Caco-2 (cell line): ENCODE measurements around the gene MYO7B. TPM values are rescaled to one million over a fixed set of nuclear protein-coding genes. Genes with fewer than 3 reads are reported as not detected.

Source experiments
- BruUV-seq: library from RNA; stranded (reverse); fragments of 400-500 nt; replicated peaks from 2 replicates; lab custom pipeline; 2021; lab: Mats Ljungman, UMichigan
- CTCF ChIA-PET: fragments of 300-600 bp; sonication (Branson Sonifier 250); formaldehyde crosslinking; loops from one replicate; lab custom pipeline; 2022; ENCODE audit warnings: antibody characterized with exemption; lab: Charles Lee
- POLR2A ChIA-PET: fragments of 300-600 bp; sonication (Branson Sonifier 250); formaldehyde crosslinking; loops from one replicate; lab custom pipeline; 2022; ENCODE audit warnings: antibody characterized with exemption; lab: Charles Lee
- DNase-seq, 2 experiments: peaks; one replicate each; pipeline versions ENCODE4 v3.0.0 to v3.0.0-alpha.2; 2020 to 2022
- H3K27me3 ChIP-seq: replicated peaks from 2 replicates; pipeline ENCODE4 v1.6.0; 2011; ENCODE audit warnings: low read length; ENCODE audit not compliant: control insufficient read depth, insufficient read depth
- H3K36me3 ChIP-seq: 2 replicates; pipeline ENCODE4 v1.5.1; 2011; ENCODE audit warnings: low read length; ENCODE audit not compliant: control insufficient read depth, insufficient read depth
- H3K4me1 ChIP-seq: fragments of 250-450 bp; sonication (Bioruptor Pico); 2 replicates; pipeline ENCODE4 v1.5.1; 2020; ENCODE audit warnings: mild to moderate bottlenecking
- H3K4me3 ChIP-seq: 2 replicates; pipeline ENCODE4 v1.5.1; 2011; ENCODE audit warnings: low read depth, mild to moderate bottlenecking, control low read depth, low read length
- H3K9me3 ChIP-seq: fragments of 250-450 bp; sonication (Bioruptor Pico); 2 replicates; pipeline ENCODE4 v1.5.1; 2020; ENCODE audit warnings: mild to moderate bottlenecking, moderate library complexity
- H3K27ac Mint-ChIP-seq: one replicate; pipeline ENCODE4 v1.8.0; 2022; ENCODE audit warnings: mixed read lengths; ENCODE audit not compliant: unreplicated experiment
- H3K27me3 Mint-ChIP-seq: one replicate; pipeline ENCODE4 v1.8.0; 2022; ENCODE audit warnings: mixed read lengths; ENCODE audit not compliant: insufficient read depth, unreplicated experiment
- H3K36me3 Mint-ChIP-seq: one replicate; pipeline ENCODE4 v1.8.0; 2022; ENCODE audit warnings: mild to moderate bottlenecking, mixed read lengths; ENCODE audit not compliant: insufficient read depth, unreplicated experiment
- H3K4me1 Mint-ChIP-seq: one replicate; pipeline ENCODE4 v1.8.0; 2022; ENCODE audit warnings: low read depth, mixed read lengths; ENCODE audit not compliant: unreplicated experiment
- H3K4me3 Mint-ChIP-seq: one replicate; pipeline ENCODE4 v1.8.0; 2022; ENCODE audit warnings: mild to moderate bottlenecking, moderate library complexity, mixed read lengths; ENCODE audit not compliant: unreplicated experiment
- H3K9me3 Mint-ChIP-seq: one replicate; pipeline ENCODE4 v1.8.0; 2022; ENCODE audit warnings: mixed read lengths; ENCODE audit not compliant: unreplicated experiment
- intact Hi-C: fragments of 100-400 bp; cut with micrococcal nuclease; formaldehyde crosslinking; loops from one replicate; pipeline ENCODE4 v1.10.0; 2022; ENCODE audit not compliant: unreplicated experiment
- total RNA-seq: library from RNA; stranded (reverse); gene quantifications from 2 replicates; pipeline ENCODE4 v1.2.3, GENCODE V29; 2022
- TF ChIP-seq, protein P1 (sequence below), 2 experiments: fragments of 200-600 bp in 1 of 2; IDR thresholded peaks; 1 replicate in 1 of 2; 2 replicates in 1 of 2; pipeline versions ENCODE4 v1.5.1 to v1.8.0; 2011 to 2022; ENCODE audit warnings: antibody characterized with exemption in 1 of 2, control low read depth in 1 of 2, inconsistent platforms in 1 of 2, low read depth in 1 of 2, low read length in 1 of 2, mild to moderate bottlenecking in 1 of 2, moderate library complexity in 1 of 2; ENCODE audit not compliant: insufficient read depth in 1 of 2, severe bottlenecking in 1 of 2, unreplicated experiment in 1 of 2

Gene MYO7B
- total RNA-seq, 1 experiment from 2014 or later = 0.27 TPM

DNA sequence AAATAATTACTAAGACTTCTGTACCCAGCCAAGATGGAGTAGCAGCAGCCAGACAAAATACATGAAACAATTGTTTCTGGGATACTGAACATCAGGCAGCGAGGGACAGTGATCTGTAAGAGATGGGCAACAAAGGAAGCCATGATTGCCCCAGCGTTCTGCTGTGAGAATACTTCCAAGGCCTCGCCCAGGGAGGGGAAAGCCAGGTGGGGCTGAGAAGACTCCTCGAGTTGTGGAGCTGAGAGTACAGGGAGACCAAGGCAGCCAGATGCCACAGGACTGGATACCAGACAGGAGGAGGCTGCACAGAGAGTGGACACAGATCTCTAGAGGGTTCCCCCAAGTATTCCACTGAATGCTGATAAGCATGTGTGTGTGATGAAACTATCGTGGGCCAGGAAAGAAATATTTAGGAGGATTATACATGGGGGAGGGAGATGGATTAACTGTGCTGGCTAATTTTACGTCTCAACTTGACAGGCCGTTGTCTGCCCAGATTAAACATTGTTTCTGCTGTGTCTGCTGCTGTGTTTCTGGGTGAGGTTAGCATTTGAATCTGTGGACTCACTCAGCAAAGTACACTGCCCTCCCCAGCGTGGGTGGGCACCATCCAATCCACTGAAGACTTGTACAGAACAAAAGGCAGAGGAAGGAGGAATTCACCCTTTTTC, 150.1 kb downstream of the MYO7B start:
- POLR2A ChIA-PET = no interaction called here
- Histone ChIP-seq H3K27me3 (no peaks in the 10 kb centered on the region), H3K4me3 (no peak overlapping the region), H3K36me3 (no peaks in the 10 kb centered on the region), H3K9me3 (peaks cover 18% of the 10 kb centered on the region), H3K4me1 (no peaks in the 10 kb centered on the region)
- no peak overlapping the region for H3K27ac Mint-ChIP-seq
- no TSS peak for BruUV-seq
- no peaks in the 10 kb centered on the region for H3K9me3 Mint-ChIP-seq
- peaks cover 3% of the 10 kb centered on the region for H3K27me3 Mint-ChIP-seq
- H3K36me3 Mint-ChIP-seq = no peaks in the 10 kb centered on the region
- H3K4me1 Mint-ChIP-seq = no peaks in the 10 kb centered on the region
- no peak for DNase-seq
- intact Hi-C loops = no loop called here
- TF ChIP-seq, protein P1, sequence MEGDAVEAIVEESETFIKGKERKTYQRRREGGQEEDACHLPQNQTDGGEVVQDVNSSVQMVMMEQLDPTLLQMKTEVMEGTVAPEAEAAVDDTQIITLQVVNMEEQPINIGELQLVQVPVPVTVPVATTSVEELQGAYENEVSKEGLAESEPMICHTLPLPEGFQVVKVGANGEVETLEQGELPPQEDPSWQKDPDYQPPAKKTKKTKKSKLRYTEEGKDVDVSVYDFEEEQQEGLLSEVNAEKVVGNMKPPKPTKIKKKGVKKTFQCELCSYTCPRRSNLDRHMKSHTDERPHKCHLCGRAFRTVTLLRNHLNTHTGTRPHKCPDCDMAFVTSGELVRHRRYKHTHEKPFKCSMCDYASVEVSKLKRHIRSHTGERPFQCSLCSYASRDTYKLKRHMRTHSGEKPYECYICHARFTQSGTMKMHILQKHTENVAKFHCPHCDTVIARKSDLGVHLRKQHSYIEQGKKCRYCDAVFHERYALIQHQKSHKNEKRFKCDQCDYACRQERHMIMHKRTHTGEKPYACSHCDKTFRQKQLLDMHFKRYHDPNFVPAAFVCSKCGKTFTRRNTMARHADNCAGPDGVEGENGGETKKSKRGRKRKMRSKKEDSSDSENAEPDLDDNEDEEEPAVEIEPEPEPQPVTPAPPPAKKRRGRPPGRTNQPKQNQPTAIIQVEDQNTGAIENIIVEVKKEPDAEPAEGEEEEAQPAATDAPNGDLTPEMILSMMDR (IDR thresholded peaks at IDR 0.05; ENCODE audit: insufficient read depth in 1 of 2, low read depth in 1 of 2, low read length in 1 of 2, severe bottlenecking in 1 of 2, unreplicated experiment in 1 of 2) = no peak
- no peak overlapping the region for H3K4me3 Mint-ChIP-seq
- CTCF ChIA-PET = no interaction called here

Other genes with a start within 250 kb of the MYO7B start
- 50.5 and 52.5 TPM in 2 replicates for gene ERCC3, start 241.5 kb upstream of the MYO7B start, total RNA-seq
- 35.0 and 38.7 TPM in 2 replicates for gene MAP3K2, start 147.7 kb upstream of the MYO7B start, total RNA-seq
- gene PROC, start 117.3 kb upstream of the MYO7B start, total RNA-seq = 4.1 and 6.4 TPM in 2 replicates
- 56.0 and 63.7 TPM in 2 replicates for gene IWS1, start 9.2 kb upstream of the MYO7B start, total RNA-seq
- gene GPR17, start 110.5 kb downstream of the MYO7B start, total RNA-seq = not detected in 2 replicates
- 9.6 and 10.0 TPM in 2 replicates for gene LIMS2, start 139.8 kb downstream of the MYO7B start, total RNA-seq
- gene SFT2D3, start 165.8 kb downstream of the MYO7B start, total RNA-seq = 12.0 and 12.2 TPM in 2 replicates